SK-N-SH (cell line): ENCODE data around the gene AAMP. TPM values are rescaled to one million over a fixed set of nuclear protein-coding genes. Genes with fewer than 3 reads are reported as not detected.
A peak's percentile ranks its signal among the peaks of the same experiment; 100 is the strongest.

ENCODE experiments used
- CTCF ChIA-PET: fragments of 300-600, 350-600 bp; formaldehyde crosslinking; extraction: SDS; loops from one replicate; lab custom pipeline; 2021; lab: Yijun Ruan, JAX
- POLR2A ChIA-PET: fragments of 350-600 bp; sonication (Branson Sonifier 250); formaldehyde crosslinking; extraction: SDS; loops from one replicate; lab custom pipeline; 2020; ENCODE audit warnings: antibody characterized with exemption, inconsistent platforms; lab: Yijun Ruan, JAX
- DNase-seq: peaks from one replicate; pipeline ENCODE4 v3.0.0; 2012
- H2AFZ ChIP-seq: fragments of 200-600 bp; sonication (generic); 2 replicates; pipeline ENCODE4 v1.8.1; 2016; ENCODE audit warnings: antibody characterized with exemption, mild to moderate bottlenecking, low read depth
- H3F3A ChIP-seq: fragments of 200-600 bp; sonication (generic); replicated peaks from 2 replicates; pipeline ENCODE3; 2016; ENCODE audit warnings: antibody characterized with exemption, mild to moderate bottlenecking; ENCODE audit not compliant: insufficient read depth
- H3K27ac ChIP-seq, 2 experiments: fragments of 200-500 bp in 1 of 2; fragments of 200-600 bp in 1 of 2; sonication (Bioruptor generic) in 1 of 2; sonication (generic), shearing (Covaris generic) in 1 of 2; 2 replicates each; pipeline versions ENCODE4 v1.5.1 to v1.6.1; 2014 to 2016; ENCODE audit warnings: low read depth in 2 of 2, inconsistent platforms in 1 of 2, low read length in 1 of 2, mild to moderate bottlenecking in 1 of 2, mixed read lengths in 1 of 2
- H3K27me3 ChIP-seq: fragments of 200-600 bp; sonication (generic), shearing (Covaris generic); 2 replicates; pipeline ENCODE4 v1.6.1; 2016; ENCODE audit warnings: mixed run types; ENCODE audit not compliant: insufficient read depth
- H3K36me3 ChIP-seq, 2 experiments: fragments of 200-500 bp in 1 of 2; fragments of 200-600 bp in 1 of 2; sonication (Bioruptor generic) in 1 of 2; sonication (generic) in 1 of 2; replicated peaks in 1 of 2; 2 replicates each; pipeline versions ENCODE3 to v1.5.1; 2014 to 2016; ENCODE audit warnings: low read length in 1 of 2, mild to moderate bottlenecking in 1 of 2; ENCODE audit not compliant: insufficient read depth in 2 of 2, control insufficient read depth in 1 of 2
- H3K4me1 ChIP-seq, 2 experiments: fragments of 200-500 bp in 1 of 2; fragments of 200-600 bp in 1 of 2; sonication (Bioruptor generic) in 1 of 2; sonication (generic), shearing (Covaris generic) in 1 of 2; 2 replicates each; pipeline versions ENCODE4 v1.5.1 to v1.6.1; 2014 to 2016; ENCODE audit warnings: low read depth in 1 of 2, low read length in 1 of 2, mixed run types in 1 of 2; ENCODE audit not compliant: insufficient read depth in 2 of 2, control insufficient read depth in 1 of 2
- H3K4me2 ChIP-seq: fragments of 200-600 bp; sonication (generic), shearing (Covaris generic); 2 replicates; pipeline ENCODE4 v1.6.1; 2017; ENCODE audit warnings: mixed run types
- H3K4me3 ChIP-seq, 2 experiments: fragments of 200-500 bp in 1 of 2; fragments of 200-600 bp in 1 of 2; sonication (Bioruptor generic) in 1 of 2; sonication (generic), shearing (Covaris generic) in 1 of 2; 2 replicates each; pipeline versions ENCODE4 v1.5.1 to v1.8.1; 2014 to 2016; ENCODE audit warnings: low read depth in 2 of 2, inconsistent platforms in 1 of 2, low read length in 1 of 2, mild to moderate bottlenecking in 1 of 2, mixed read lengths in 1 of 2, moderate library complexity in 1 of 2
- H3K79me2 ChIP-seq: fragments of 200-600 bp; sonication (generic); 2 replicates; pipeline ENCODE4 v1.8.1; 2017; ENCODE audit warnings: mild to moderate bottlenecking; ENCODE audit not compliant: insufficient read depth
- H3K9ac ChIP-seq: fragments of 200-600 bp; sonication (generic); 2 replicates; pipeline ENCODE4 v1.6.1; 2017; ENCODE audit warnings: mixed run types
- H3K9me2 ChIP-seq: fragments of 200-600 bp; sonication (generic); 2 replicates; pipeline ENCODE4 v1.6.1; 2017; ENCODE audit warnings: mixed run types
- H3K9me3 ChIP-seq: fragments of 200-600 bp; sonication (generic); 2 replicates; pipeline ENCODE4 v1.6.1; 2017; ENCODE audit warnings: mixed run types, mild to moderate bottlenecking, moderate library complexity
- H4K20me1 ChIP-seq: fragments of 200-600 bp; sonication (generic); 2 replicates; pipeline ENCODE4 v1.6.1; 2017; ENCODE audit warnings: mild to moderate bottlenecking, mixed run types; ENCODE audit not compliant: insufficient read depth
- CTCF ChIP-seq: fragments of 200-600 bp; sonication (generic); IDR thresholded peaks from 2 replicates; pipeline ENCODE4 v1.6.1; 2017; ENCODE audit warnings: antibody characterized with exemption, mild to moderate bottlenecking, moderate library complexity
- FOSL2 ChIP-seq: IDR thresholded peaks from 2 replicates; pipeline ENCODE4 v1.4.0; 2012; ENCODE audit warnings: low read depth, mild to moderate bottlenecking, moderate library complexity, borderline replicate concordance
- NFIC ChIP-seq: IDR thresholded peaks from 2 replicates; pipeline ENCODE4 v1.4.0; 2012; ENCODE audit warnings: borderline replicate concordance
- WGBS: methylation state at CpG from one replicate; pipeline ENCODE4 v1.1.6; 2017; ENCODE audit warnings: low lambda C conversion rate; 5-methylcytosine and 5-hydroxymethylcytosine counted together
- polyA plus RNA-seq, 3 experiments: library from polyadenylated mRNA; depleted of rRNA; stranded (reverse); fragments of >200 nt; gene quantifications; 2 replicates each; pipeline ENCODE4 v1.2.3, GENCODE V29; 2012

AAMP gene
- polyA plus RNA-seq, 1 of the 3 experiments (the other 2 are of a cell fraction), result 276 TPM

- CTCF ChIA-PET, result no interaction called here
- no peak for TF ChIP-seq FOSL2
- Histone ChIP-seq H3K9me2 (no peaks in the 10 kb centered on the region), H3K36me3 (peaks cover 65 to 98% of the 10 kb centered on the region in 2 experiments), H3F3A (peaks cover 20% of the 10 kb centered on the region), H3K9me3 (no peaks in the 10 kb centered on the region), H2AFZ (no peak overlapping the region), H3K9ac (no peak overlapping the region), H3K4me1 (peaks cover 0 to 12% of the 10 kb centered on the region in 2 experiments; a peak in 2 of 4 replicates), H3K4me2 (no peak overlapping the region), H3K27ac (no peak overlapping the region), H3K79me2 (peaks cover 84% of the 10 kb centered on the region), H3K4me3 (no peak overlapping the region), H3K27me3 (no peaks in the 10 kb centered on the region), H4K20me1 (no peaks in the 10 kb centered on the region; the same call in 1 of the 2 replicates)
- POLR2A ChIA-PET, result no interaction called here
- 65% methylated on average over 3 of the region's 3 CpGs for WGBS
- no peak for DNase-seq
Measured at GRCh38 chr2:218234521-218234920, 35.4 kb downstream of the AAMP start.

GRCh38 chr2:218233543-218233942 lies 36.4 kb downstream of the AAMP start:
- DNase-seq, result no peak
- no peaks in the 10 kb centered on the region; the same call in 1 of the 2 replicates for H4K20me1 ChIP-seq
- no peaks in the 10 kb centered on the region for H3K9me3 ChIP-seq
- peak overlapping the region in 1 of 2 experiments; percentile 0; a peak in 1 of 4 replicates for H3K27ac ChIP-seq
- peaks cover 60 to 91% of the 10 kb centered on the region in 2 experiments for H3K36me3 ChIP-seq
- H3K9me2 ChIP-seq, result no peaks in the 10 kb centered on the region
- peaks cover 0 to 19% of the 10 kb centered on the region in 2 experiments for H3K4me1 ChIP-seq
- peaks cover 77% of the 10 kb centered on the region for H3K79me2 ChIP-seq
- H3K4me2 ChIP-seq, result no peak overlapping the region
- no peak overlapping the region for H3K4me3 ChIP-seq
- H3K27me3 ChIP-seq, result no peaks in the 10 kb centered on the region
- TF ChIP-seq NFIC, result no peak
- H3F3A ChIP-seq, result peaks cover 29% of the 10 kb centered on the region
- H3K9ac ChIP-seq, result no peak overlapping the region
- POLR2A ChIA-PET, result no interaction called here
- CTCF ChIA-PET, result interaction anchor here (1.2 kb wide), 1 partner anchor 24 kb away, joined by 3 read pairs; no protein-coding TSS in a partner anchor
- no peak overlapping the region for H2AFZ ChIP-seq
- WGBS, result 97% methylated on average over 4 of the region's 4 CpGs

GRCh38 chr2:218230882-218231281 lies 39.1 kb downstream of the AAMP start:
- TF ChIP-seq CTCF (peak; percentile 32; the same call in 1 of the 2 replicates), NFIC (no peak)
- H3K36me3 ChIP-seq, result peaks cover 55 to 86% of the 10 kb centered on the region in 2 experiments
- peak; percentile 19 for DNase-seq
- H4K20me1 ChIP-seq, result peaks cover 2% of the 10 kb centered on the region; the same call in 1 of the 2 replicates
- H3K4me2 ChIP-seq, result no peak overlapping the region
- WGBS, result 60% methylated on average over 1 of the region's 1 CpG
- CTCF ChIA-PET, result interaction anchor here (1.4 to 2.3 kb wide), 2 partner anchors 10 to 24 kb away, joined by 8 to 14 read pairs; no protein-coding TSS in a partner anchor
- no peaks in the 10 kb centered on the region for H3K9me3 ChIP-seq
- POLR2A ChIA-PET, result no interaction called here
- no peaks in the 10 kb centered on the region for H3K27me3 ChIP-seq
- H3K9ac ChIP-seq, result no peak overlapping the region
- H3K4me1 ChIP-seq, result peaks cover 0 to 25% of the 10 kb centered on the region in 2 experiments
- no peak overlapping the region for H2AFZ ChIP-seq
- peaks cover 48% of the 10 kb centered on the region for H3F3A ChIP-seq
- peaks cover 83% of the 10 kb centered on the region for H3K79me2 ChIP-seq
- H3K4me3 ChIP-seq, result no peak overlapping the region
- H3K9me2 ChIP-seq, result no peaks in the 10 kb centered on the region
- H3K27ac ChIP-seq, result no peak overlapping the region; a peak in 1 of 4 replicates
